Measurements from ENCODE around the gene KLK1. TPM values are rescaled to one million over a fixed set of nuclear protein-coding genes. Genes with fewer than 3 reads are reported as not detected.
A peak's percentile ranks its signal among the peaks of the same experiment; 100 is the strongest.

KLK1 gene
- polyA plus RNA-seq, 3 donors = 0.66 to 0.72 TPM; not detected in 1

GRCh38 chr19:50797781-50798658 lies 25.6 kb downstream of the KLK1 start:
- no peak overlapping the region for H3K27ac ChIP-seq (ENCODE audit: low read depth in 1 of 2, low read length in 2 of 2)
- no peak overlapping the region for H2AFZ ChIP-seq (ENCODE audit: insufficient read depth, low read depth, low read length, poor library complexity, severe bottlenecking)
- H3K27me3 Mint-ChIP-seq (ENCODE audit: low read depth in 3 of 3) = peaks cover 0 to 4% (median 0%) of the 10 kb centered on the region in 3 donors
- intact Hi-C loops (cut with micrococcal nuclease) = no loop called here
- H3K9me3 Mint-ChIP-seq = no peaks in the 10 kb centered on the region
- H3K4me1 ChIP-seq (ENCODE audit: control insufficient read depth in 1 of 2, insufficient read depth in 2 of 2, low read length in 2 of 2) = peaks cover 3 to 4% of the 10 kb centered on the region in 2 donors
- H3K36me3 Mint-ChIP-seq = peaks cover 27 to 58% of the 10 kb centered on the region in 2 donors
- no peak overlapping the region for H3K4me3 Mint-ChIP-seq
- no peaks in the 10 kb centered on the region for H4K20me1 ChIP-seq (ENCODE audit: insufficient read depth, low read length)
- no peaks in the 10 kb centered on the region for H3K27me3 ChIP-seq (ENCODE audit: control insufficient read depth in 2 of 2, insufficient read depth in 2 of 2, low read length in 2 of 2)
- no peak overlapping the region for H3K4me2 ChIP-seq (replicated peaks; ENCODE audit: extremely low read depth, low read length, poor library complexity, severe bottlenecking)
- H3K9me3 ChIP-seq (replicated peaks in 1 of 2; ENCODE audit: control insufficient read depth in 1 of 2, insufficient read depth in 1 of 2, low read length in 2 of 2) = no peaks in the 10 kb centered on the region
- H3K79me2 ChIP-seq (ENCODE audit: insufficient read depth, low read length) = peaks cover 37% of the 10 kb centered on the region
- H3K27ac Mint-ChIP-seq = peak overlapping the region in 2 of 7 donors; percentile 15 to 65
- peaks cover 6% of the 10 kb centered on the region for H3K4me1 Mint-ChIP-seq
- no peak overlapping the region for H3K9ac ChIP-seq (ENCODE audit: insufficient read depth, low read length, poor library complexity, severe bottlenecking)
- no peak for DNase-seq
- H3K36me3 ChIP-seq (replicated peaks in 1 of 2; ENCODE audit: control insufficient read depth in 1 of 2, insufficient read depth in 2 of 2, low read length in 2 of 2) = peaks cover 20 to 36% of the 10 kb centered on the region in 2 donors
- TF ChIP-seq, protein P1, sequence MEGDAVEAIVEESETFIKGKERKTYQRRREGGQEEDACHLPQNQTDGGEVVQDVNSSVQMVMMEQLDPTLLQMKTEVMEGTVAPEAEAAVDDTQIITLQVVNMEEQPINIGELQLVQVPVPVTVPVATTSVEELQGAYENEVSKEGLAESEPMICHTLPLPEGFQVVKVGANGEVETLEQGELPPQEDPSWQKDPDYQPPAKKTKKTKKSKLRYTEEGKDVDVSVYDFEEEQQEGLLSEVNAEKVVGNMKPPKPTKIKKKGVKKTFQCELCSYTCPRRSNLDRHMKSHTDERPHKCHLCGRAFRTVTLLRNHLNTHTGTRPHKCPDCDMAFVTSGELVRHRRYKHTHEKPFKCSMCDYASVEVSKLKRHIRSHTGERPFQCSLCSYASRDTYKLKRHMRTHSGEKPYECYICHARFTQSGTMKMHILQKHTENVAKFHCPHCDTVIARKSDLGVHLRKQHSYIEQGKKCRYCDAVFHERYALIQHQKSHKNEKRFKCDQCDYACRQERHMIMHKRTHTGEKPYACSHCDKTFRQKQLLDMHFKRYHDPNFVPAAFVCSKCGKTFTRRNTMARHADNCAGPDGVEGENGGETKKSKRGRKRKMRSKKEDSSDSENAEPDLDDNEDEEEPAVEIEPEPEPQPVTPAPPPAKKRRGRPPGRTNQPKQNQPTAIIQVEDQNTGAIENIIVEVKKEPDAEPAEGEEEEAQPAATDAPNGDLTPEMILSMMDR (IDR thresholded peaks at IDR 0.05) = no peak
- H3K4me3 ChIP-seq (replicated peaks in 1 of 3; ENCODE audit: low read depth in 2 of 3, low read length in 3 of 3) = no peak overlapping the region
- WGBS (ENCODE audit: insufficient coverage) = 92% methylated on average over 17 of the region's 18 CpGs

DNA sequence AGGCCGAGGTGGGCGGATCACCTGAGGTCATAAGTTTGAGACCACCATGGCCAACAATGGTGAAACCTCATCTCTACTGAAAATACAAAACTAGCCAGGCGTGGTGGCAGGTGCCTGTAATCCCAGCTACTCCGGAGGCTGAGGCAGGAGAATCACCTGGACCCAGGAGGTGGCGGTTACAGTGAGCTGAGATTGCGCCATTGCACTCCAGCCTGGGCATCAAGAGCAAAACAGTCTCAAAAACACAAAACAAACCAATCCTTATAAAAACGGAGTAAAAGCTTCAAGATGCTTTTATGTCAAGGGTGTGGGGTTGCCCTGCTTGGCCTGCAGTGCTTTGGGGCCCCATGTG lies 26.2 kb downstream of the KLK1 start:
- Histone ChIP-seq H3K79me2 (ENCODE audit: insufficient read depth, low read length) (peaks cover 30% of the 10 kb centered on the region), H3K27me3 (ENCODE audit: control insufficient read depth in 2 of 2, insufficient read depth in 2 of 2, low read length in 2 of 2) (no peaks in the 10 kb centered on the region), H3K4me1 (ENCODE audit: control insufficient read depth in 1 of 2, insufficient read depth in 2 of 2, low read length in 2 of 2) (no peaks in the 10 kb centered on the region), H3K27ac (ENCODE audit: low read depth in 1 of 2, low read length in 2 of 2) (no peak overlapping the region), H3K4me3 (replicated peaks in 1 of 3; ENCODE audit: low read depth in 2 of 3, low read length in 3 of 3) (no peak overlapping the region), H3K9me3 (replicated peaks in 1 of 2; ENCODE audit: control insufficient read depth in 1 of 2, insufficient read depth in 1 of 2, low read length in 2 of 2) (no peaks in the 10 kb centered on the region), H3K36me3 (replicated peaks in 1 of 2; ENCODE audit: control insufficient read depth in 1 of 2, insufficient read depth in 2 of 2, low read length in 2 of 2) (peaks cover 20 to 36% of the 10 kb centered on the region in 2 donors), H2AFZ (ENCODE audit: insufficient read depth, low read depth, low read length, poor library complexity, severe bottlenecking) (no peak overlapping the region), H4K20me1 (ENCODE audit: insufficient read depth, low read length) (no peaks in the 10 kb centered on the region), H3K4me2 (replicated peaks; ENCODE audit: extremely low read depth, low read length, poor library complexity, severe bottlenecking) (no peak overlapping the region), H3K9ac (ENCODE audit: insufficient read depth, low read length, poor library complexity, severe bottlenecking) (no peak overlapping the region)
- Mint-ChIP-seq H3K4me3 (no peak overlapping the region), H3K9me3 (no peaks in the 10 kb centered on the region), H3K27ac (peak overlapping the region in 1 of 7 donors; percentile 15), H3K36me3 (peaks cover 27 to 58% of the 10 kb centered on the region in 2 donors), H3K27me3 (ENCODE audit: low read depth in 3 of 3) (peaks cover 0 to 4% (median 0%) of the 10 kb centered on the region in 3 donors), H3K4me1 (peaks cover 2% of the 10 kb centered on the region)
- no peak for DNase-seq
- WGBS (ENCODE audit: insufficient coverage) = 100% methylated on average over 4 of the region's 7 CpGs
- TF ChIP-seq, protein P1 (IDR thresholded peaks at IDR 0.05) = no peak
- intact Hi-C loops (cut with micrococcal nuclease) = no loop called here
